Forelimb muscle (tissue), 1 donor: ENCODE measurements around the gene KRTAP19-1. TPM values are rescaled to one million over a fixed set of nuclear protein-coding genes. Genes with fewer than 3 reads are reported as not detected.
"Not testable (repeated sequence)": the region's sequence is repeated elsewhere in the genome, so short reads cannot be mapped to it uniquely, and the experiment has no call there.

Experiments used
- DNase-seq: peaks from one replicate; pipeline ENCODE4 v3.0.0-alpha.2; 2013; ENCODE audit warnings: low read depth
- polyA plus RNA-seq: library from polyadenylated mRNA; unstranded; fragments of 120-200 nt; gene quantifications from one replicate; pipeline ENCODE4 v1.2.1, GENCODE V29; 2013; ENCODE audit not compliant: insufficient read length

The KRTAP19-1 gene
- not detected for polyA plus RNA-seq

- DNase-seq, result no peak
These were observed at the start of gene KRTAP19-1 for GRCh38 chr21:30480145-30480544. Gene KRTAP19-1, minus strand, starts transcription at chr21:30480367. Its CDS starts 50 bp downstream, at chr21:30480317.

- no peak for DNase-seq
These were observed 38.7 kb upstream of the KRTAP19-1 start for GRCh38 chr21:30518876-30519275.

- DNase-seq, result no peak
These were observed 35.5 kb upstream of the KRTAP19-1 start for GRCh38 chr21:30515681-30516080.

GRCh38 chr21:30505621-30506205 lies 25.5 kb upstream of the KRTAP19-1 start:
- DNase-seq, result not testable (repeated sequence)

- DNase-seq, result no peak
These were observed 21.9 kb upstream of the KRTAP19-1 start, which contains the start of gene KRTAP19-5 for GRCh38 chr21:30502041-30502440. Gene KRTAP19-5, minus strand, starts transcription at chr21:30502141. Its CDS starts 51 bp downstream, at chr21:30502090.

GRCh38 chr21:30497065-30497464 lies 16.9 kb upstream of the KRTAP19-1 start, which contains the start of gene KRTAP19-4:
Gene KRTAP19-4, minus strand, starts transcription at chr21:30497165. Its CDS starts 55 bp downstream, at chr21:30497110.
- DNase-seq, result no peak

GRCh38 chr21:30491963-30492428 lies 11.8 kb upstream of the KRTAP19-1 start, which contains the start of gene KRTAP19-3:
Gene KRTAP19-3, minus strand, starts transcription at chr21:30492013. Its CDS starts 56 bp downstream, at chr21:30491957.
- no peak for DNase-seq

- DNase-seq, result no peak
These were observed 7.2 kb upstream of the KRTAP19-1 start, which contains the start of gene KRTAP19-2 for GRCh38 chr21:30487336-30487735. Gene KRTAP19-2, minus strand, starts transcription at chr21:30487436. Its CDS starts 88 bp downstream, at chr21:30487348.

GRCh38 chr21:30486180-30486579 lies 6.0 kb upstream of the KRTAP19-1 start:
- DNase-seq, result no peak

- DNase-seq, result no peak
These were observed 2.0 kb upstream of the KRTAP19-1 start for GRCh38 chr21:30482130-30482529.

- no peak for DNase-seq
These were observed 908 bp downstream of the KRTAP19-1 start for GRCh38 chr21:30479259-30479658.

- DNase-seq, result no peak
These were observed 2.2 kb downstream of the KRTAP19-1 start for GRCh38 chr21:30478004-30478403.

GRCh38 chr21:30468900-30469714 lies 11.1 kb downstream of the KRTAP19-1 start:
- no peak for DNase-seq

- no peak for DNase-seq
These were observed 16.5 kb downstream of the KRTAP19-1 start for GRCh38 chr21:30463713-30464112.

- no peak for DNase-seq
These were observed 31.7 kb downstream of the KRTAP19-1 start for GRCh38 chr21:30448514-30448913.

GRCh38 chr21:30447056-30447455 lies 33.1 kb downstream of the KRTAP19-1 start:
- DNase-seq, result no peak

GRCh38 chr21:30444204-30444603 lies 36.0 kb downstream of the KRTAP19-1 start:
- no peak for DNase-seq

GRCh38 chr21:30443226-30443625 lies 36.9 kb downstream of the KRTAP19-1 start:
- DNase-seq, result no peak

- DNase-seq, result no peak
These were observed 40.2 kb downstream of the KRTAP19-1 start, which contains the start of gene KRTAP15-1 for GRCh38 chr21:30439975-30440374. Gene KRTAP15-1, plus strand, starts transcription at chr21:30440275. Its CDS starts 53 bp downstream, at chr21:30440328.

GRCh38 chr21:30437010-30437565 lies 43.1 kb downstream of the KRTAP19-1 start:
- no peak for DNase-seq

GRCh38 chr21:30434033-30434631 lies 46.0 kb downstream of the KRTAP19-1 start:
- DNase-seq, result no peak
